NCI-H345 (cell line): Measurements from ENCODE around the gene SMARCB1.

ENCODE experiments used
- DNase-seq: peaks from one replicate; lab custom pipeline; 2025; lab: John Stamatoyannopoulos, UW

Gene SMARCB1

DNA sequence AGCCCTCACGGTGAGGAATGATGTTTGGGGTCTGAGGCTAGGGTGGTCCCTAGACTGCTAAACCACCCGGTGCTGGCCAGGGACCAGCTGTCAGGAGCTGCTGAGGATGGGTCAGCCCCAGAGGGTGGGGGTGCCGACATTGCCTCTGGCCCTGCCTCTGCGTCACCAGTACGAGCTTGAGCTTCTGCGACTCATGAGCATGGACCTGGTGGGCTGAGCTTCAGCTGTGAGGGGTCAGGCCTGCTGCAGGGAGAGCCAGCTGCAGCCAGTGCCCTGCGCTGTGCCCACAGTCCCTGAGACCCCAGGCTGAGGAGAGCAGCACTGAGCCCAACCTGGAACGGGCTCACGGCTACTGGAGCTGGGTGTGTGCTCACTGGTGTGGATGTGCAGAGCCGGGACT, 45.0 kb downstream of the SMARCB1 start:
- no peak for DNase-seq

DNA sequence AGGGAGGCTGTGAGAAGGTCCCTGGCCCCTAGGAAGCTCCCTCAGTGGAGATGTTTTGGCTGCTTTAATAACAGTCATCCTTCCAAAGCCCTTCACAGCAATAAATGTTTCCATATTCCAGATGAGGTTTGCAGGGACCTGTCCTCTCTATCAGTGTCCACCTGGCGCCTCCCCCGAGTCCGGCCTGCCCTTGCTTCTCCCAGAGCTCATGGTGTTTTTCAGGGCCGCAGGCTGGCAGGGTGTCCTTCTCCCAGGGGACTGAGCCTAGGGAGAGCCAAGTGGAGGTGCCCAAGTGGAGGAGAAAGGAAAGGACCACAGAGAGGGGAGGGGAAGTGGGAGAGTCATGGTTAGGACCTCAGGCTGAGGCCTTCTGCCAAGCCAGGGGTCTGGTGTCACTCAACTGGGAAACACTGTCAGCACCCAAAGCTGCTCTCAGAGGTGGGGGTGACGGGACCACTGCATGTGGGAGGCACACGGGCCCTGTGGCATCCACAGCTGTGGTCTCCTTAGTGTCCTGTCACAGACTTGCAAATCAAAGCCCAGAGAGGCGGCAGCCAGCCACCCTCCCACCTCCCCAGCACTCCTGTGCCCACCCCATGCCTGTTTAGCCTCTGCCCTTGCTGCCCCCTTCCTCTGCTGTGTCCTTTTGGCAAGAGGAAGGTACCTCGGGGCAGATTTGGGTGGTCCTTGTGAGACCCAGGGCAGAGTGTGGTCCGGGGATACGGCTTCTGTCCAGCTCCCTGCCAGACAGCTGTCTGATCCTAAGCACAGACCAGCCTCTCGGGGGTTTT, 45.7 kb downstream of the SMARCB1 start:
- no peak for DNase-seq

DNA sequence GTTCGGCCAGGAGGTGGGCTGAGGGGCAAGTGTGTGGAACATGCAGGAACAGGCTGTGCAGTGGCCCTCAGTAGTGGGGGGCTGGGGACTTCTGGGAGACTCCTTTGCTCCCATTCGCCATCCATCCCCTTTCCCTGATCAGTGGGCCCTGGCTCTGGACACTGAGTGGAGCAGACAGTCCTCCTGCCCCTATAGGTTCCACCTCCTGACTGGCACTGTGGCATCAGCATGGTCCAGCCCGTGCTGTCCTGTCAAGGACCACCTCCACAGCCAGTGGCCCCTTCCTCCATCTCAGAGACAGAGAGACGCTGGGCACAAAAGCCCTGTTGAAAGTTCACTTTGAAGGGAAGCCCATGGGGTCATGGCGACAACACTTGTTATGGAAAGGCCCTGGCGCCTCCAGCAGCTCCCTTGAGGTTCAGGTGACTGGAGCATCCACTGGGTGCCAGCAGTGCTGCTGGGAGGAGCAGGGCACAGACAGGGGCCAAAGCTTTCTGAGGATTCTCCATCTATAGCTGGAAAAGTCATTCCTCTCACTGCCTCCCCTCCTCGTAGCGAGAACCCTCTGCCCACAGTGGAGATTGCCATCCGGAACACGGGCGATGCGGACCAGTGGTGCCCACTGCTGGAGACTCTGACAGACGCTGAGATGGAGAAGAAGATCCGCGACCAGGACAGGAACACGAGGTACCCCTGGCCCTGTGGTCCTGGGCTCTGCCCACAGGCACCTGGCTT, 46.4 kb downstream of the SMARCB1 start:
- DNase-seq: no peak

DNA sequence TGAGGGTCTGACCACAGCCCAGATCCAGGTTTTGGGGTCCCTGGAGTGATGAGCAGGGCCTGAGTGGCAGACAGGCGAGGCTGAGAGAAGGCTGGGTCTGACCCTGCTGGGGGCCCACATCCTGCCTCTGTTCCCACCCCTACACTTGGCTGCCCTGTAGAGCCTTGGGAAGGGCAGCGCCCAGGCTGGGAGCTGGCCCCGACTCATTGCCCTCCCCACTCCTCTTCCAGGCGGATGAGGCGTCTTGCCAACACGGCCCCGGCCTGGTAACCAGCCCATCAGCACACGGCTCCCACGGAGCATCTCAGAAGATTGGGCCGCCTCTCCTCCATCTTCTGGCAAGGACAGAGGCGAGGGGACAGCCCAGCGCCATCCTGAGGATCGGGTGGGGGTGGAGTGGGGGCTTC, 47.1 kb downstream of the SMARCB1 start:
- no peak for DNase-seq

DNA sequence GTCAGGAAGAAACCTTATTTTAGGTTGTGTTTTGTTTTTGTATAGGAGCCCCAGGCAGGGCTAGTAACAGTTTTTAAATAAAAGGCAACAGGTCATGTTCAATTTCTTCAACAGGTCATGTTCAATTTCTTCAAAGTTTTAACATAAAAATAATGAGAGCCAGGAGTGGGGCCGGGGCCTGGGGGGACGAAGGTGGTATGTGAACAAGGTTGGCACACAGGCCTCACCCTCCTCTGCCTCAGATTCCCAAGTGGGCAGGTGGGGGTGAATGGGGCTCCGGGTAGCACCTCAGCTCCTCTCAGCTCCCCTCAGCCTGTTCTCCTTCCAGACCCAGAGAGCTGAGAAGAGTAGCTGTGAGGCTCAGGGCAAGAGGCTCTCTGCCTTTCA, 47.6 kb downstream of the SMARCB1 start:
- no peak for DNase-seq

DNA sequence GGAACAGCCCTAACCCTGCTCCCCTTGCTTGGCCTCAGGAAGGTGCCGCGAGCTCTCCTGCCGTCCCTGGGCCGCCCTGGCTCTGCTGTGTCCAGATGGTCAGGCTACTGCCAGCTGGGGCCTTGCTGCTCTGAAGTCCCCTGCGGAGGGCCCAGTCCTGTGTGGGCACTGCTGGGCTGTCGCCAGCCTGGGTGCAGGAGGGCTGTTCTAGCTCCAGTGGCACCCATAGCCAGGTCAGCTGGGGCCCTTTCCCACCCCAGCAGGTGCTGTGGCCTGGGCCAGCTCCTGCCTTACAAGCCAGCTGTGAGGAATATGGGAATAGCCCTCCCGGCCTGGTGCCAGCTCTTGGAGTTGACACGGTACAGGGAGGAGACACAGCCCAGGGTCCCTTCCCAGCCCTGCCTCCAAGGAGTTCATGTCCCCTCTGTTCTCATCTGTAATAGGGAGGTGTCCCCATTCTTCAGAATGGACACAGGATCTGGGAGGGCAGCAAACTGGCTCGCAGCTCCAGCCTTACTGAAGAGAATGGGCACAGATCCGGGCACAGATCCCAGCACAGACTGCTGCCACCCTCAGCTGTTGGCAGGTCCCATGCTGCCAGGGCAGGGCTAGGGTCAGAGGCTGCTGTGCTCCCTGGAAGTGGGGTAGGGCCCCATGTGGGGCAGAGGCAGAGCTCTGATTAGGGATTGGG, 48.2 kb downstream of the SMARCB1 start:
- DNase-seq: no peak

DNA sequence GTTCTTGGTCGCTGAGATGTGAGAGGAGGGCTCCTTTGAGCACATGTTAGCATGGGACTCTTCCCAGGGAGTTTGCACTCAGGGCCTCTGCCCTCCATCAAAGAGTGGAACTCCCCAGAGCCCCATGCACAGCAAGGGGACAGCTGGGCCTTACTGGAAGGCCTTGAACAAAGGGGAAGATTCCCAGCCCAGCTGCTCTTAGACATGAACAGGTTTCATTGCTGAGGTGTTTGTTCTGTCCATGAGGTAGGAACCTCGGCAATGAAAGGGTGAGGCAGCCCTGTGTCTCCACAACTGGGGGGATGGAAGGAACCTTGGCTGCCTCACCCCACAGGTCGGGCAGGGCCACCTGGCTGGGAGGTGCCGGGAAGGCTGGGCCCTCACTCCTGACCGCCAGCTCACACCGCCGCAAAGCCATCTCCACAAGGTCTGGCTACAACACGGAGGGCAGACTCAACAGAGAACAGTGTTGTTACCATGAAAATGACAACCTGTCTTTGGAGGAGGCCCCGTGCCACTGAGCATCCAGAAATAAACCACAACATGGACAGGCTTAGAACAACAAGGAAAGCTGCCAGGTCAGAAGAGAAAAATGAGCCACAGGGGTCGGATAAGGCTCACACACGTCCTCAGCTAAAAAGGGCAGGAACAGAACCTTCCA, 48.8 kb downstream of the SMARCB1 start:
- DNase-seq: no peak

DNA sequence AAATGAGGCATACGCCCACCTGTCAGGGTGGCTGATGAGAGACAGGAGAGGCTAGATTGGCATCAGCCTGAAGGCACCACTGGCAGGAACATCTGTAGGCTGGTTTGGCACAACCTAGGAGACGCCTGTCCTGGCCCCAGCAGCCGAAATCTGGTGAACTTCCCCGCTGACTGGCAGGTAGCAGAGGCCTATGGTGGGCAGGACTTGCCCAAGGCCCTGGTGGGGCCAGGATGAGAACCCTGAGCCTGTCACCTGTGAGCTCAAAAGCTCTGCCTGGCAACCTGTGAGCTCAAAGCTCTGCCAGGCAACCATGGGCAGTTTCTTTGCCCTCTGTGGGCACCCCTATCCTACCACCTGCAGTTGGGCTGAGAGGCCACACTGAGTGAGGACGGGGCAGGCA, 49.5 kb downstream of the SMARCB1 start:
- no peak for DNase-seq

DNA sequence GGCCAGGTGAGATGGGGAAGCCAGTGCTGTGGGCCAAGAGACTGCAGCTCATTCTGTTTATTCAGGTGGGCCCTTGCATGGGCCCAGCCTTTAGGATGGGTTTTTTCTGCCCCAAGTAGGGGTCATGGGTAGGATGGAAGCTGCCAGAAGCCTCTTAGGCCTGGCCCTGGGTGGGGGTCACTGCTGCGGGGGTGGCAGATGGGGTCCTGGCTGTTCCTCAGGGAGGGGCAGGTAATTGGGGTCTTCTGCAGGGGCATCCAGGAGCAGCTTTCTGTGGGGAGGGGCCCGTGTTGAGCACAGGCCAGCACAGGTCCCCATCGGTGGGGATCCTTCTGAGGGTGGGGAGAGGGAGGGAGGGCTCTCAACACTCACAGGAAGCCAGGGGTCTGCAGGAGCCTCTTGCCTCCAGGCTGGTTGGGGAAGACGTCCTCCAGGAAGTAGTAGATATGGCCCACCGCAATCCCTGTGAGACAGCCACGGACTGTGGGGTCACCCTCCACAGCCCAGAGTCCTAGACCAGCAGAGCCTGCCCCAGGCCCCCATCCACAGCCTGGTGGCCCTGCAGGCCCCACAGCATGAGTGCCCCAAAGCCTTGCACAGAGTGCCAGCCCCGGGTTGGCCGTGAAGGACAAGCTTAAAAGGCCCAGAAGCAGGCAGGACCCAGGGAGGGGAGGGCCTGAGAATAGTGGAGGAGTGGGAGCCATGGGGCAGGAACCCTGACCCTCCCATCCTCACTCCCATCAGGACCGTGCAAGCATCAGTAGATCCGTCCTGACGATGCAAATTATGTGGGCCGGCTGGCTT, 50.1 kb downstream of the SMARCB1 start:
- no peak for DNase-seq

DNA sequence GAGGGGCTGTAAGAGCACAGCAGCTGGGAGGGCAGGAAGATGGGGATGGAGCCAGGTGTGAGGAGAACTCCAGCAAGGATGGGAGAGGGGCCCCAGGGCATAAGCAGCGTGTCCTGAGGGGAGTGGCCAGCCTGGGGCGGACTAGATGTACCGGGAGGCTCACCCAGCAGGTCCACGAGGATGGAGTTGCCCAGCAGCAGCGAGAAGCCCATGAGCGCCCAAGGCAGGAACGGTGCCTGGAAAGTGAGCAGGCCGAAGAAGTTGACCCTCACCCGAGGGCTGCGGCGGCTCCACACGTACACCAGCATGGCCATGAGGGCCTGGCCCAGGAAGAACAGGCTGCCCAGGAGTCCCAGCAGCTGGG, 50.7 kb downstream of the SMARCB1 start:
- no peak for DNase-seq

DNA sequence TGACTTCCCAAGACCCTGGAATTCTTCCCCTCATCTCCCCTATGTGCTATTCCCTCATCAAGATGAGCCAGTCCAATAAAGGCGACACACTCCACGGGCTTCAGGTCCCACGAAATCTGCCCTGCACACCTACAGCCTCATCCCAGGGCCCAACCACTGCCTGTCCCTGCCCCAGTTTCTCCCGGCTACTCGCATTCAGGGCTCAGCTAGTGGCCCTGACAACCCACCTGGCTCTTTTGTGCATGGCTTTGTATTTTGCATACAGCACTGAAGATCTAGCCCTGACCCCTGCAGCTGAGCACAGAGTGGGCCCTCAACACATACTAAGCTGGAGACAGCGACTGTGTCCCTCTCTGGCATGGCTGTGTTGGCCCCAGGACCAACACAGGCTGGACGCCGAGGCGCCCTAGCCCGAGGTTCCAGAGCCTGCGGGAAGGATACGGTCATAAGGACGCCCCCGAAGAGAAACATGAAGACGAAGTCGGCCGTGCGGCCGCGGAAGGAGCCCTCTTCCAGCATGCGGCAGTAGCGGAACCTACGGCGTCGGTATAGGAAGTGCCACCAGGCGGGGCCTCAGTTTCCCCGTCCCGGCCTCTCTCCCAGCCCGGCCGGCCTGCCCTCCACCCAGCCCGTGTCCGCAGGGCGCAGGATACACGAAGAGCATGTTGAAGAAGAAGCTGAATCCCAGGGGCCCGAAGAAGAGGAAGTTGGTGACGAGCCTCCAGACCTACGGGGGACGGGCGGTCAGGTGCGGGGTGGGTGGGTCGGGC, 51.3 kb downstream of the SMARCB1 start:
- DNase-seq: peak; percentile 37

DNA sequence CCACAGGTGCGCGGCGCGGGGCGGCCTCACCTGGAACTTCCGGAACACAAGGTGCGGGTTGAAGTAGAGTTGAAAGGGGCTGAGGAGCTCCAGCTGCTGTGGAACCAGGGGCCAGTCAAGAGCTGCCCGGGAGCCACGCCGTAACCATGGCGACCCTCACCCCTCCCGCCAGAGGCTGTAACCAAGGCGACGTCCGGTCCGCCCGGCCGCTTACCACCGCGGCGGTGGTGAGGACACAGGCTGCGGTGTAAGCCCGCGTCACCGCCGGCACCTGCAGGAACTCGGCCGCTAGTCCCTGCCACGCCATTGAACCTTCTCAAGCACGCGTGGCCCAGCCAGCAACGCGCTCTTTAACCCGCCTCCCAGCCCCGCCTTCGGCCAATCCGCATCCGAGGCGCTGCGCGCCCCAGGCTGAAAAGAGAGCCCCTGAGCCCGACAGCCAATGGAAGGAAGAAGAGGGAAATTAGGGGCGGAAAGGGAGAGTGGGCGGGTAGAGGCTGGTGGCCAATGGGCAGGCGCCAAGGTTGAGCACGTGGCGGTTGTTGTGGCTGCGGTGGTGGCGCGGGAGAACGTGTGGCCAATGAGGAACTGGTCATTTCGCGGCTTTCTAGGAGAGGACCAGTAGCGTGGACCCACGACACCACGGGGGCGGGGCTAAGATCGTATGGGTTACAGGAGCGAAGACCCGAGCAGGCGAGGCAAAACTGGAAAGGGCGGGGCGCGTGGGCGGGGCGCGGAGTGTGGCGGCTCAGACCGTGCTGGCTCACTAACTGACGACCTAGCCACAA, 52.1 kb downstream of the SMARCB1 start, which contains the start of gene DERL3:
DERL3 (minus strand) TSS at position 326 of the 788 bp plus-strand sequence; CDS start at position 307, 19 bp downstream.
- DNase-seq: peak; percentile 100

DNA sequence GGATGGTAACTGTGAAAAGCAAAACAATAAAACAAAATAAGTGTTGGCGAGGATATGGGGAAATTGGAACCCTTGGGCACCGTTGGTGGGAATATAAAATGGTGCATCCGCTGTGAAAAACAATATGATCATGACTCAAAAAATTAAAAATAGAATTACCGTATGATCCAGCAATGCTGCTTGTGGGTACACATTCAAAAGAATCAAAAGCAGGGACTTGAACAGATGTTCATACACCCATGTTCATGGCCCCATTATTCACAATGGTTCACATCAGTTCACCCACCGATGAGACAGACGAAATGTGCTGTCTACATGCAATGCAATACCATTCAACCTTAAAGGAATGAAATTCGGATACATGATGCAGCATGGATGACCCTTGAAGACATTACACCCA, 53.3 kb downstream of the SMARCB1 start:
- no peak for DNase-seq

DNA sequence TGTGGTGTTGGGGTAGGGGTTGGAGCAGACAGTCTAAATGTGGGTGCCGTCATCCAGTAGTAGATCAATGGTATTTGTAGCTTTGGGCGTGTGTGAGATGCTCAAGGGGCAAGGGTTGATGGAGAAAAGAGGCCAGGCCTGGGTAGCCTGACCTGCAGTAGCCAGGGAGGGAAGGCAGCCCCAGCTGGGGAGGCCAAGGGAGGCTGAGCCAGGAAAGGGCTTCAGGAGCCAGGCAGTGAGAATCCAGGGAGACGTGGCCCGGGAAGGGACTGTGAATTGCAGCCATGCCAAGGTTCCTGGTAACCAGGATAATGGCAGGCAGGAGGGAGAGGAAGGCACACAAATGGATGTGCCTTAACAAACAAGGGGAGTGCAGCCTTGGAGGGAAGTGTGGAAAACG, 54.5 kb downstream of the SMARCB1 start:
- no peak for DNase-seq

DNA sequence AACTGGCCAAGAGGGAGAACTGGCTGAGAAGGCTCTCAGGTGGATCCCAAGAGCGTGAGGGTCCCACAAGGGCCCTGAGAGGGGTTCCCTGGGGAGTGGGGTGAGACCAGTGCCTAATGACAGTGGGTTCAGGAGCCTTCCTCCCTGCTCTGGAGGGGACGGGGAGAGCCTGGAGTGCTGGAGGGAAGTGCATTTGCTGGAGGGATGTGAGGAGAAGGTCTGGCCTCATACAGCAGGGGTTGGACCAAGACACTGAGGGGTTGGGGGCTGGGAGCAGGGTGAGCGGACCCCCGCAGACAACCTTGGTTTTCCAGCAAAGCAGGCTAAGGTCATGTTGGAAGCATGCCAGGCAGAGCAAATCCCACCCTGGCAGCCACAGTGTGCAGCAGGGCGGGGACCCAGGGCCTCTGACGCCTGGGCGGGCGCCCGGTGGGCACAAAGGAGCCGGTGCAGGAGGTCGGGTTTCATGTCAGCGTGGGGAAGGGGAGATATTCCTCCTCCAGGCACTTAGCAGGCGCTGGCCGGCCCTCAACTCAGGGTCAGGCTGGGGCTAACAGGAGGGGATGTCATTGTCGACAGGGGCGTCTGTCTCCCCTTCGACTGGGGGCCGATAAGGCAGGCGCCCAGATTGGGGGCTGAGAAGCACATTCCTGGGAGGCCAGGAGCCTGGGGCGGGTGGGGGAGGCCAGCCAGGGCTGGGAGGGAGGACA, 55.1 kb downstream of the SMARCB1 start:
- DNase-seq: no peak

DNA sequence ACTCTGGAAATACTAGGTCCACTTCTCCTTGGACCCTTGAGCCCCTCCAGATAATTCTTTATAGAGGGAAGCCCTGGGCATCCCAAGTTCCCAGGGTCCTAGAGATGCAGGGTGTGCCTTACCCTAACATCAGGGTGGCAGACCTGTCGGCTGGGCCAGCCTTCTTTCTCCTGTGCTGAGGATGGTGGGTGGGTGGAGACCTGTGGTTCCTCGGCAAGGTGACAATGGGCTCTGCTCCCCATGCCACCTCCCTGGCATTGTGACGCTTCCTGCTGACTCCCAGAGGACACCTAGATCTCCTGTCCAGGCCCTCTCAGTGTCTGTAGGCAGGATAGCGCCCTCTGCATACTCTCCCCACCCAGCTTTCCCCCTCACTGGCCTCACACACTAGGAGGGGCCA, 55.8 kb downstream of the SMARCB1 start:
- DNase-seq: no peak

DNA sequence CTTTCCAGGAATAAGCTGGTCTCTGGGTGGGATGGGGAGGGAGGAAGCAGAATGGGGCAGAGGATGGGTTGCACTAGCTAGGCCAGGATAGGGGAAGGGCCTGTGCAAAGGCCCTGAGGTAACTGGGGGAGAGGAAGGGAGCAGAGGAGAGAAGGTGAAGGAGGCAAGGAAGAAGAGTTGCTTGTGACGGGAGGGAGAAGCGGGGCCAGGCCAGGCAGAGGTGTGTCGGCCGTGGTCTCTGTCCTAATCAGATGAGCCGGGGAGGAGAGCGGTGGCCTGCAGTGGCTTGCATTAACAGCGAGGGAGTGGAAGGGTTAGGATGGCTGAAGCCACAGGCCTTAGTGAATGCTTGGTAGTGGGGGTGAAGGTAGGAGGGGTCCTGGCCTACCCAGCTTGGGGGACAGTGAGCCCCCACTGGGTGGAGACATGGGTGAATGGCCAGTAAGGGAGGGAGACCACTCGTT, 58.0 kb downstream of the SMARCB1 start:
- no peak for DNase-seq

DNA sequence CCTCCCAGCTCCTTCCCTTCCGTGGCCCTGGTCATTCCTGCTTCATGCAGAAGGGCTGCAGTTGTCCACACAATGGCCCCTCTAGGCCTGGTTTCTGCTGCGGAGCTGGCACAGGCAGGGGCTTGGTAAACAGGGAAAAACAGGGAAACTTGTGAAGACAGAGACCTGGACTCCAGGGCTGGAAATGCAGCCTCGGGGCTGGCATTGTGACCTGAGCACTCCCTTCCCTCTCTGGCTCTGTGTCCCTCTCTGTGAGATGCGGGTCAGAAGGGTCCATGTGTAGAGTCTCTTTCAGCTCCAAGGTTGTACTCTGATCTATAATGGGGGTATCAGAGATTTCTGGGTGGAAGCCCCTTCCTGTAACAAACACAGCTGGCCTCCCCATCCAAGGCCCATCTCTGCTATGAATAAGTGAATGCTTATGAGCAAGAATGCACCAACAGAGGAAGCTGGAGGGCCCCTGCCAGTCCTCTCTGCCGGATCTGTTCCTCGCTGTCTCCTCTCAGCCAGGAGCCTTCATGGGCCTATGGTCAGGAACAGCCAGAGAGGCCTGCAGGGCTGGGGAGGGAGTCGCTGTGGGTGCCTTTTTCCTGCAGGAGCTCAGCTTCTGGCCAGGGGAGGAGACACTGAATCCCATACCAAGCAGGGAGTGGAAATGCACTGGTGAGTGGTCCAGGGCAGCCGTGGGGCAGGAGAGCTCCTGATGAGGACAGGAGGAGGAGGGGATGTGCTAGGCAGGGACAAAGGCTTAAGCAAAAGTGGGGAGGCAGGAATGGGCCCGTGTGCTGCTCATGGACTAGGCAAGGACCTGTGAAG, 58.7 kb downstream of the SMARCB1 start:
- DNase-seq: no peak
